GM23338 (cell line): ENCODE results near the gene CHD9.

ENCODE experiments used
- CREB1 ChIP-seq: fragments of 250-450 bp; sonication (Bioruptor Pico); IDR thresholded peaks from 2 replicates; pipeline ENCODE4 v1.5.0; 2020; ENCODE audit warnings: low read depth, mild to moderate bottlenecking, moderate library complexity
- CTCF ChIP-seq, 2 experiments: fragments of 200-600 bp in 1 of 2; sonication (generic) in 1 of 2; conservative IDR thresholded peaks; 2 replicates each; pipeline versions ENCODE4 v1.5.1 to v1.6.1; 2016 to 2017; ENCODE audit warnings: antibody characterized with exemption in 2 of 2, low read depth in 2 of 2, mild to moderate bottlenecking in 2 of 2, moderate library complexity in 1 of 2
- EZH2 ChIP-seq: fragments of 200-600 bp; sonication (generic); IDR thresholded peaks from one replicate; pipeline ENCODE4 v1.8.0; 2017; ENCODE audit warnings: antibody characterized with exemption, mild to moderate bottlenecking, low read depth; ENCODE audit not compliant: unreplicated experiment
- JUNB ChIP-seq: IDR thresholded peaks from one replicate; pipeline ENCODE4 v1.6.1; 2016; ENCODE audit warnings: antibody characterized with exemption; ENCODE audit not compliant: unreplicated experiment
- POLR2AphosphoS5 ChIP-seq: IDR thresholded peaks from 2 replicates; pipeline ENCODE4 v1.6.1; 2016; ENCODE audit warnings: antibody characterized with exemption, low read depth
- REST ChIP-seq: IDR thresholded peaks from one replicate; pipeline ENCODE4 v1.6.1; 2018; ENCODE audit warnings: antibody characterized with exemption; ENCODE audit not compliant: unreplicated experiment

- TF ChIP-seq JUNB (no peak), CTCF (conservative IDR thresholded peaks at IDR 0.05; ENCODE audit: low read depth in 2 of 2) (no peak), EZH2 (no peak), POLR2AphosphoS5 (0 out of 2 replicates have a peak, but pooled peaks have one; percentile 15), REST (no peak), CREB1 (CRISPR knock-in tag) (no peak)
Measured at GRCh38 chr16:53055541-53056391, 975 bp downstream of the CHD9 start.
